H4 (cell line): ENCODE data around the gene TESK2. TPM values are rescaled to one million over a fixed set of nuclear protein-coding genes. Genes with fewer than 3 reads are reported as not detected.
"Not testable (repeated sequence)": the region's sequence is repeated elsewhere in the genome, so short reads cannot be mapped to it uniquely, and the experiment has no call there.

Experiments
- DNase-seq: peaks from one replicate; pipeline ENCODE4 v3.0.0-alpha.2; 2015; ENCODE audit warnings: low spot score
- total RNA-seq: library from RNA; depleted of rRNA; stranded (reverse); fragments of >200 nt; shearing (Covaris generic); gene quantifications from 2 replicates; pipeline ENCODE4 v1.2.3, GENCODE V29; 2014; rRNA removed

Gene TESK2, protein sequence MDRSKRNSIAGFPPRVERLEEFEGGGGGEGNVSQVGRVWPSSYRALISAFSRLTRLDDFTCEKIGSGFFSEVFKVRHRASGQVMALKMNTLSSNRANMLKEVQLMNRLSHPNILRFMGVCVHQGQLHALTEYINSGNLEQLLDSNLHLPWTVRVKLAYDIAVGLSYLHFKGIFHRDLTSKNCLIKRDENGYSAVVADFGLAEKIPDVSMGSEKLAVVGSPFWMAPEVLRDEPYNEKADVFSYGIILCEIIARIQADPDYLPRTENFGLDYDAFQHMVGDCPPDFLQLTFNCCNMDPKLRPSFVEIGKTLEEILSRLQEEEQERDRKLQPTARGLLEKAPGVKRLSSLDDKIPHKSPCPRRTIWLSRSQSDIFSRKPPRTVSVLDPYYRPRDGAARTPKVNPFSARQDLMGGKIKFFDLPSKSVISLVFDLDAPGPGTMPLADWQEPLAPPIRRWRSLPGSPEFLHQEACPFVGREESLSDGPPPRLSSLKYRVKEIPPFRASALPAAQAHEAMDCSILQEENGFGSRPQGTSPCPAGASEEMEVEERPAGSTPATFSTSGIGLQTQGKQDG
- 1.5 and 2.7 TPM in 2 replicates for total RNA-seq

GRCh38 chr1:45490626-45491486, at the start of gene TESK2:
TSS of gene TESK2 (minus strand) at chr1:45491163. CDS start at chr1:45457785, 33,378 bp downstream.
- peak; percentile 99 for DNase-seq

DNA sequence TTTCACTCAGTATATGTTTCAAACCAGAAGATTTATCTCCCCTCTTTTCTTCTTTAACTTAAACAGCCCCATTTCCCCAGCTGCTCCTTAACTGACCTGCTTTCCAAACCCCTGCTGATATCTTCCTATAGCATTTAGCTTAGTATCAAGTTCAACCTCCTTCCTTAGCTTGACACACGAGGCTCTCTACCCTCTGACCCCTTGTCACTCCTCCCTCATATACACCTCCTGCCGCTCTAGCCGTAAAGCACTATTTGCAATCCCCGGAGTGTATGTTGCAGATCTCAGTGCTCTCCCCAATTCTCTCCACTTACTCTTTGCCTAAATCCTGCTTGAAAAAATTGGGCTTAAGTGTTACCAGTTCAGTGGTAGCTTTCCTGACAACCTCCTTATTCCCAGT, 45.9 kb upstream of the TESK2 start:
- DNase-seq, result no peak

- DNase-seq, result no peak
Observed at GRCh38 chr1:45535988-45536766, 45.2 kb upstream of the TESK2 start.

GRCh38 chr1:45531873-45532272, 40.9 kb upstream of the TESK2 start:
- no peak for DNase-seq

- no peak for DNase-seq
Observed at GRCh38 chr1:45530632-45531135, 39.7 kb upstream of the TESK2 start.

DNA sequence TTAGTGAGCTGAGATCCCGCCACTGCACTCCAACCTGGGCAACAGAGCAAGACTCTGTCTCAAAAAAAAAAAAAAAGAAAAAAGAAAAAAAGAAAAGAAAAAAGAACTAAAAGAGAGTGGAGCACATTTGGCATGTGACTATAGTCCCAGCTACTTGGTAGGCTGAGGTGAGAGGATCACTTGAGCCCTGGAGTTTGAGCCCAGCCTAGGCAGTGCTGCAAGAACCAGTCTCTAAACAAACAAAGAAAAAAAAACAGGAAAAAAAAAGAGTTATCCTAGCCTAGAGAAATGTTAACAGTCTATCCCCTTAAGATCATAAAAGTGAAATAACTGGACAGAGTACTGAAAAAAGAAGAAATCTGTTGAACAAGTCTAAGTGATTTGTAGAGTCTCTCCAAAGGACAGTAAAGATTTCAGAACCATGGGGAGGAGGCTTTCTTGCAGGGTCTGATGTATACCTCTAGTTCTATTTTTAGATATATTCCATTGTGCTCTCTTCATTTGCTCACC, 35.2 kb upstream of the TESK2 start:
- no peak for DNase-seq

DNA sequence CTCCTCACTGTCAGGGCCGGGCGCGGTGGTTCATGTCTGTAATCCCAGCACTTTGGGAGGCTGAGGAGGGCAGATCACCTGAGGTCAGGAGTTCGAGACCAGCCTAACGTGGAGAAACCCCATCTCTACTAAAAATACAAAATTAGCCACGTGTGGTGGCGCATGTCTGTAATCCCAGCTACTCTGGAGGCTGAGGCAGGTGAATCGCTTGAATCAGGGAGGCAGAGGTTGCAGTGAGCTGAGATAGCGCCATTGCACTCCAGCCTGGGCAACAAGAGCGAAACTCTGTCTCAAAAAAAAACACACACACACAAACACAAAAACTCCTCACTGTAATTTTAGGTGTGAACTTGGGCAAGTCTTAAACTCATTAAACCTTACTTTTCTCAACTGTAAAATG, 33.0 kb upstream of the TESK2 start:
- DNase-seq, result not testable (repeated sequence)

DNA sequence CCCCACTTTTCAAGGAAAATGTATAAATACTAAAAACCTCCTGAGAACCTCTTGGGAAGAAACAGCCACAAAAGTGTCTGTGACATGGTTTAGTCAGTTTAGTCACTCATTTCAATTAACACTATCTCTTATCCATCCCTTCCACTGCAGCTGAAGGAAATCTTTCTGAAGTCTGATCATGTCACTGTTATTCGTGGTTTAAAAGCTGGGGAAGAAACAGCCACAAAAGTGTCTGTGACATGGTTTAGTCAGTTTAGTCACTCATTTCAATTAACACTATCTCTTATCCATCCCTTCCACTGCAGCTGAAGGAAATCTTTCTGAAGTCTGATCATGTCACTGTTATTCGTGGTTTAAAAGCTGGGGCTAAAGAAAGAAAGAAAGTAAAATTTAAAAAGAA, 32.6 kb upstream of the TESK2 start:
- DNase-seq, result not testable (repeated sequence)

GRCh38 chr1:45522324-45523104, 31.6 kb upstream of the TESK2 start:
- peak; percentile 36 for DNase-seq

DNA sequence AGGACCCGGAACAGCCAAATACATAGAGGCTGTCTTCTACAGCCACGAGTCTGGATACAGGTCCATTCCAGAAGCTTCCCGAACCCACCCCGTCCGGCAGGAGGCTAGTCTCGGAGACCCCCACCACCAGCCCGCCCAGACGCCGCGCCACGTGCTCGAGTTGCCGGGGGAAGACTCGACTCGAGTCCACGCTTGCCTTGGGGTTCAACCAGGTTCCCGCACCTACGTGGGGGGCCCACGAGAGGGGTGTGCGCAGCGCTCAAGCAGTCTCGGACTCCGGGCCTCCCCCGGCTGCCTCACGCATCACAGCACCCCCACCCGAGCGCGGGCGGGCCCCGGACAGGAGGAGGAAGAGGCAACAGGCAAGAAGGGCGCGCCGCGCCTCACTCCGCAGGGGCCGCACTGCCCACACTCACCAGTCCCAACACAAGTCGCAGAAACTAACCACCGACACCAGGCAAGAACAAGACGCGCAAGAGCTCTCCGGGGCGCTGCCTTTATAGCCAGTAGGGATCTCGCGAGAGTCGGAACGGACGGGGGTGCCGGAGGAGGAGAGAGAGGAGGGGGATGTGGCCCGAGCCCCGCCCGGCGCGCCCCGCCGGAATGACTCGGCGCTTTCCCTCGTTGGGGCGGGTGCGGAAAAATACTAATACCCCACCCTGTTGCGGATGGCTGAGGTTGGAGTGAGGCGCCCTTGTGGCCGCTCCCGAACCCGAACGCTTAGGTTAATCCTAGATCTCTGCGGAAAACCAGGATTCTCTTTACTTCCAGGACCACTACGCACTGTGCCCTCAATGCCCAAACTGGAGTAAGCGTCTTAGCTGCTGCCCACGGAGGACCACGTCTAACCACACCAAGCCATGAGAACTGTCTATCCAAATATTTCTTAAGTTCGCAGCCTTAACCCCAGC, 30.7 kb upstream of the TESK2 start, which contains the start of gene PRDX1:
Gene PRDX1, minus strand, starts transcription at position 472 of the 911 bp plus-strand sequence. CDS start 2,841 bp downstream, outside the sequence.
- DNase-seq, result peak; percentile 97

GRCh38 chr1:45519774-45520173, 28.8 kb upstream of the TESK2 start:
- not testable (repeated sequence) for DNase-seq

DNA sequence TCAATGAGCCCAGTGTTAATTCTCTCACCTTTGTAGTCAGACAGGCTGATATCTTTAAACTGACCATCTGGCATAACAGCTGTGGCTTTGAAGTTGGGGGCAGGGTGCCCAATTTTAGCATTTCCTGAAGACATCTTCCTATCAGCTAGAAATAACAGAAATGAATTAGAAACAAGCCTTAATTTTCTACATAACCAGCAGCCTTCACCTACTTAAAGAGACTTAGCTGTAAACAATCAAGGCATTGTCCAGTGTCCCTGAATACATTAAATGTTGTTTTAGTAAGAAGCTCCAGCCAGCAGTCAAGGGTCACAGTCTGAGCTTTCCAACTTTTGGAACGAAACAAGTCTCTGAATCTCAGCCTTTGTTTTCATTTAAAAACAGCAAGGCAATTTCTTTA, 27.9 kb upstream of the TESK2 start:
- no peak for DNase-seq

- not testable (repeated sequence) for DNase-seq
Observed at GRCh38 chr1:45518366-45518765, 27.4 kb upstream of the TESK2 start.

DNA sequence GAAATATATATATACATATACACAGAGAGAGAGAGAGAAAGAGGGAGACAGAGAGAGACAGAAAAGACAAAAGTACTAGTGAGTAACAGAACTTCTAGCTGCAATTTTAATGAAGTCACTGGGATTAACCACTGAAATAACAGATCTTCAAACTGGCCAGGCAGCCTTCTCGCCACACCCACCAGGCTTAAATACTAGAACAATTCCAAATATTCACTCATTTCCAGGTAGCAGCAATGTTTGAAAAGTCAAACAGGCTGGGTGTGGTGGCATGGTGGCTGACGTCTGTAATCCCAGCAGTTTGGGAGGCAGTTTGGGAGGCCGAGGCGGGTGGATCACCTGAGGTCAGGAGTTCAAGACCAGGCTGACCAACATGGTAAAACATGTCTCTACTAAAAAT, 25.5 kb upstream of the TESK2 start:
- no peak for DNase-seq

DNA sequence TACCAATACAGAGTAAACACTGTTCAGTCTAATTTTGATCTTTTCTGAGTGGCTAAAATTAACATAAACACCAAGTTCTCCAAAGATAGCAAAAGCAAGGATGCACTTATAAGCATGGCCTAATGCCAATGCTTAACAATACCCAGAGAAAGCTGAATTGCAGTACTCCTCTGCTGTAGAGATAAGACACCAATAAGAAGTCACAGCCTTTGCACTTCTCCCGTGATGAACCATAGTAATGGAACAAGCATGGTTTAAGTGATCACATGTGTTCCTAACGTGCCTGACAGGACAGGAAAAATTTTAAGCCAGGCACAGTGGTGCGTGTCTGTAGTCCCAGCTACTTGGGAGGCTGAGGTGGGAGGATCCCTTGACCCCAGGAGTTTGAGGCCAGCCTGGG, 25.1 kb upstream of the TESK2 start:
- DNase-seq, result no peak

DNA sequence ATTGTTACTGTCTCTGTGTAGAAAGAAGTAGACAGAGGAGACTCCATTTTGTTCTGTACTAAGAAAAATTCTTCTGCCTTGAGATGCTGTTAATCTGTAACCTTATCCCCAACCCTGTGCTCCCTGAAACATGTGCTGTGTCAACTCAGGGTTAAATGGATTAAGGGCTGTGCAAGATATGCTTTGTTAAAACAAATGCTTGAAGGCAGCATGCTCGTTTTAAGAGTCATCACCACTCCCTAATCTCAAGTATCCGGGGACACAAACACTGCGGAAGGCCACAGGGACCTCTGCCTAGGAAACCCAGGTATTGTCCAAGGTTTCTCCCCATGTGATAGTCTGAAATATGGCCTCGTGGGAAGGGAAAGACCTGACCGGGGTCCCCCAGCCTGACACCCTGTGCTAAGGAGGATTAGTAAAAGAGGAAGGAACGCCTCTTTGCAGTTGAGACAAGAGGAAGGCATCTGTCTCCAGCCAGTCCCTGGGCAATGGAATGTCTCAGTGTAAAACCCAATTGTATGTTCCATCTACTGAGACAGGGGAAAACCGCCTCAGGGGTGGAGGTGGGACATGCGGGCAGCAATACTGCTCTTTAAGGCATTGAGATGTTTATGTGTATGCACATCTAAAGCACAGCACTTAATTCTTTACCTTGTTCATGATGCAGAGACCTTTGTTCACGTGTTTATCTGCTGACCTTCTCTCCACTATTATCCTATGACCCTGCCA, 22.7 kb upstream of the TESK2 start:
- not testable (repeated sequence) for DNase-seq

- DNase-seq, result peak; percentile 67
Observed at GRCh38 chr1:45512641-45513054, 21.7 kb upstream of the TESK2 start.

- DNase-seq, result no peak
Observed at GRCh38 chr1:45510972-45511527, 20.1 kb upstream of the TESK2 start.
